ACC112 (cell line): Measurements from ENCODE around the gene RGS19.

Experiments used
- H2AFZ ChIP-seq: fragments of 200-600 bp; sonication (generic); one replicate; pipeline ENCODE4 v1.6.0; 2017; ENCODE audit warnings: antibody characterized with exemption, low read length; ENCODE audit not compliant: unreplicated experiment
- H3K27ac ChIP-seq: fragments of 200-600 bp; sonication (generic); 2 replicates; pipeline ENCODE4 v1.5.1; 2014; ENCODE audit warnings: low read depth, mild to moderate bottlenecking, antibody characterized with exemption, low read length, moderate library complexity
- H3K27me3 ChIP-seq: fragments of 200-600 bp; sonication (generic); 2 replicates; pipeline ENCODE4 v1.6.1; 2014; ENCODE audit warnings: mild to moderate bottlenecking, antibody characterized with exemption, low read length, moderate library complexity, mixed read lengths; ENCODE audit not compliant: insufficient read depth
- H3K36me3 ChIP-seq: fragments of 200-600 bp; sonication (generic); 2 replicates; pipeline ENCODE4 v1.6.1; 2016; ENCODE audit warnings: mild to moderate bottlenecking, antibody characterized with exemption, low read length, moderate library complexity, mixed read lengths; ENCODE audit not compliant: insufficient read depth
- H3K4me1 ChIP-seq: fragments of 200-600 bp; sonication (generic); one replicate; pipeline ENCODE4 v1.6.1; 2016; ENCODE audit warnings: low read length, mixed read lengths; ENCODE audit not compliant: insufficient read depth, unreplicated experiment, control insufficient read depth
- H3K4me3 ChIP-seq: fragments of 200-600 bp; sonication (generic); 2 replicates; pipeline ENCODE4 v1.5.1; 2014; ENCODE audit warnings: mild to moderate bottlenecking, low read depth, low read length
- H3K79me2 ChIP-seq: fragments of 200-600 bp; sonication (generic); one replicate; pipeline ENCODE4 v1.6.0; 2016; ENCODE audit warnings: low read length; ENCODE audit not compliant: control insufficient read depth, unreplicated experiment, insufficient read depth

Gene RGS19

GRCh38 chr20:64099880-64100565 lies 20.7 kb upstream of the RGS19 start:
- no peak overlapping the region for H3K4me3 ChIP-seq
- H3K27ac ChIP-seq: no peak overlapping the region
- H3K27me3 ChIP-seq: peaks cover 39% of the 10 kb centered on the region
- H3K79me2 ChIP-seq: no peaks in the 10 kb centered on the region
- H3K36me3 ChIP-seq: no peaks in the 10 kb centered on the region
- H3K4me1 ChIP-seq: no peaks in the 10 kb centered on the region
- no peak overlapping the region for H2AFZ ChIP-seq

GRCh38 chr20:64099086-64099786 lies 19.9 kb upstream of the RGS19 start:
- Histone ChIP-seq H2AFZ (no peak overlapping the region), H3K36me3 (no peaks in the 10 kb centered on the region), H3K27ac (no peak overlapping the region), H3K79me2 (no peaks in the 10 kb centered on the region), H3K4me1 (no peaks in the 10 kb centered on the region), H3K4me3 (no peak overlapping the region), H3K27me3 (peaks cover 39% of the 10 kb centered on the region)

GRCh38 chr20:64098471-64099013 lies 19.2 kb upstream of the RGS19 start:
- H3K4me3 ChIP-seq: no peak overlapping the region
- peaks cover 32% of the 10 kb centered on the region for H3K27me3 ChIP-seq
- H2AFZ ChIP-seq: no peak overlapping the region

GRCh38 chr20:64096535-64096934 lies 17.2 kb upstream of the RGS19 start:
- H3K27me3 ChIP-seq: peaks cover 12% of the 10 kb centered on the region
- no peaks in the 10 kb centered on the region for H3K4me1 ChIP-seq
- H2AFZ ChIP-seq: no peak overlapping the region
- H3K4me3 ChIP-seq: no peak overlapping the region
- no peaks in the 10 kb centered on the region for H3K79me2 ChIP-seq
- H3K36me3 ChIP-seq: no peaks in the 10 kb centered on the region
- no peak overlapping the region for H3K27ac ChIP-seq

More at GRCh38 chr20:64098471-64099013, 19.2 kb upstream of the RGS19 start:
- Histone ChIP-seq H3K4me1 (no peaks in the 10 kb centered on the region), H3K27ac (no peak overlapping the region), H3K36me3 (no peaks in the 10 kb centered on the region), H3K79me2 (no peaks in the 10 kb centered on the region)

GRCh38 chr20:64095927-64096326 lies 16.6 kb upstream of the RGS19 start:
- H3K27ac ChIP-seq: no peak overlapping the region
- no peaks in the 10 kb centered on the region for H3K79me2 ChIP-seq
- no peak overlapping the region for H2AFZ ChIP-seq
- H3K36me3 ChIP-seq: no peaks in the 10 kb centered on the region
- no peaks in the 10 kb centered on the region for H3K4me1 ChIP-seq
- H3K4me3 ChIP-seq: no peak overlapping the region
- peaks cover 6% of the 10 kb centered on the region for H3K27me3 ChIP-seq

- H3K4me3 ChIP-seq: no peak overlapping the region
Observed at GRCh38 chr20:64095455-64095854, 16.1 kb upstream of the RGS19 start.

GRCh38 chr20:64093013-64093503 lies 13.7 kb upstream of the RGS19 start:
- H3K27ac ChIP-seq: no peak overlapping the region
- no peaks in the 10 kb centered on the region for H3K4me1 ChIP-seq

More at GRCh38 chr20:64095455-64095854, 16.1 kb upstream of the RGS19 start:
- Histone ChIP-seq H3K4me1 (no peaks in the 10 kb centered on the region), H3K27ac (no peak overlapping the region), H2AFZ (no peak overlapping the region), H3K27me3 (peaks cover 1% of the 10 kb centered on the region; the same call in 1 of the 2 replicates), H3K36me3 (no peaks in the 10 kb centered on the region), H3K79me2 (no peaks in the 10 kb centered on the region)

GRCh38 chr20:64092258-64093012 lies 13.1 kb upstream of the RGS19 start:
- H2AFZ ChIP-seq: no peak overlapping the region
- no peaks in the 10 kb centered on the region for H3K27me3 ChIP-seq
- H3K4me3 ChIP-seq: no peak overlapping the region

More at GRCh38 chr20:64093013-64093503, 13.7 kb upstream of the RGS19 start:
- H3K36me3 ChIP-seq: no peaks in the 10 kb centered on the region
- H2AFZ ChIP-seq: no peak overlapping the region
- no peak overlapping the region for H3K4me3 ChIP-seq
- no peaks in the 10 kb centered on the region for H3K27me3 ChIP-seq
- no peaks in the 10 kb centered on the region for H3K79me2 ChIP-seq

GRCh38 chr20:64091770-64092169 lies 12.5 kb upstream of the RGS19 start:
- H3K27ac ChIP-seq: no peak overlapping the region
- no peak overlapping the region for H3K4me3 ChIP-seq

More at GRCh38 chr20:64092258-64093012, 13.1 kb upstream of the RGS19 start:
- no peaks in the 10 kb centered on the region for H3K36me3 ChIP-seq
- H3K27ac ChIP-seq: no peak overlapping the region
- H3K79me2 ChIP-seq: no peaks in the 10 kb centered on the region
- no peaks in the 10 kb centered on the region for H3K4me1 ChIP-seq

GRCh38 chr20:64091340-64091739 lies 12.0 kb upstream of the RGS19 start:
- Histone ChIP-seq H3K4me1 (no peaks in the 10 kb centered on the region), H3K27ac (no peak overlapping the region), H3K4me3 (no peak overlapping the region), H2AFZ (no peak overlapping the region), H3K27me3 (peaks cover 5% of the 10 kb centered on the region), H3K36me3 (no peaks in the 10 kb centered on the region), H3K79me2 (no peaks in the 10 kb centered on the region)

More at GRCh38 chr20:64091770-64092169, 12.5 kb upstream of the RGS19 start:
- Histone ChIP-seq H3K27me3 (peaks cover 1% of the 10 kb centered on the region; the same call in 1 of the 2 replicates), H3K79me2 (no peaks in the 10 kb centered on the region), H3K36me3 (no peaks in the 10 kb centered on the region), H2AFZ (no peak overlapping the region), H3K4me1 (no peaks in the 10 kb centered on the region)
